ENCODE results near the gene ZNF488.
"Not testable (repeated sequence)": the region's sequence is repeated elsewhere in the genome, so short reads cannot be mapped to it uniquely, and the experiment has no call there.

Gene ZNF488, protein sequence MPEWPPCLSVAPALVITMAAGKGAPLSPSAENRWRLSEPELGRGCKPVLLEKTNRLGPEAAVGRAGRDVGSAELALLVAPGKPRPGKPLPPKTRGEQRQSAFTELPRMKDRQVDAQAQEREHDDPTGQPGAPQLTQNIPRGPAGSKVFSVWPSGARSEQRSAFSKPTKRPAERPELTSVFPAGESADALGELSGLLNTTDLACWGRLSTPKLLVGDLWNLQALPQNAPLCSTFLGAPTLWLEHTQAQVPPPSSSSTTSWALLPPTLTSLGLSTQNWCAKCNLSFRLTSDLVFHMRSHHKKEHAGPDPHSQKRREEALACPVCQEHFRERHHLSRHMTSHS

DNA sequence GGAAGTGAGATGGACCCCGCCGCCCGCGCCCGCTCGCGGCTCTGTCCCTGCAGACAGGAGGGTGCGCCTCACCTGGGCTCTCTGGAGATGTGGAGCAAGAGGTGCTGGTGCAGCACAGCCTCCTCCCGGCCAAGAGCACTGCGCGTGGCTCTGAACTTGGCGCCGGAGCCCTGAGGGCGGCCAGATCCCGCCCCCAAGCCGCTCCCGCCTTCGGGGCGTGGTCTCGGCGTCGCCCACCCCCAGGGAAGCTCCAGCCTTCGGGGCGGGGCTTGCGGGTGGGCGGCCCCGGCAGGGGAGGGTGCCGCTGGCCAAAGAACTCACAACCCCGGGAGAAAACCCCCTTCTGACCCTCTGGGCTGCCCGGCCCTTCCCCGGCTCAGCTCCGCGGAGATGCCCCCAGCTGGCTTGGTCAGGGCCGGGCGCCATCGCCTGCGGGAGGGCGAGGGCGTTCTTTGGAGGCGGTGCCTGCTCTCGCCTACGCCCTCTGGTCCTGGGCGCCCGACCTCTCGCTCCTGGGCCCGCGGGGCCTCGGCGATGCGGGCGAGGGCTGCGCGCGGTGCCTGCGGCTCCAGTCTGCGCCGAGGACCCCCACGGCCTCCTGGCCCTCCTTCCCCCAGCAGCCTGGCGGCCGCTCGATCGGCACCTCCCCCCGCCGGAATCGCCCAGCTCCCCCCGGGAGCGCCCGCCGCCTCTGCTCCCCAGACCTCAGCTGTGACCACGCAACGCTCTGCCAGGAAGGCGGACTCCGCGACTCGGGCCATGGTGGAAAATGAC lies at the start of gene ZNF488:
Gene ZNF488, minus strand, starts transcription at position 146 of the 774 bp plus-strand sequence. CDS start 15,464 bp downstream, outside the sequence.
- peak; percentile 92 for DNase-seq (ENCODE audit: low spot score)

DNA sequence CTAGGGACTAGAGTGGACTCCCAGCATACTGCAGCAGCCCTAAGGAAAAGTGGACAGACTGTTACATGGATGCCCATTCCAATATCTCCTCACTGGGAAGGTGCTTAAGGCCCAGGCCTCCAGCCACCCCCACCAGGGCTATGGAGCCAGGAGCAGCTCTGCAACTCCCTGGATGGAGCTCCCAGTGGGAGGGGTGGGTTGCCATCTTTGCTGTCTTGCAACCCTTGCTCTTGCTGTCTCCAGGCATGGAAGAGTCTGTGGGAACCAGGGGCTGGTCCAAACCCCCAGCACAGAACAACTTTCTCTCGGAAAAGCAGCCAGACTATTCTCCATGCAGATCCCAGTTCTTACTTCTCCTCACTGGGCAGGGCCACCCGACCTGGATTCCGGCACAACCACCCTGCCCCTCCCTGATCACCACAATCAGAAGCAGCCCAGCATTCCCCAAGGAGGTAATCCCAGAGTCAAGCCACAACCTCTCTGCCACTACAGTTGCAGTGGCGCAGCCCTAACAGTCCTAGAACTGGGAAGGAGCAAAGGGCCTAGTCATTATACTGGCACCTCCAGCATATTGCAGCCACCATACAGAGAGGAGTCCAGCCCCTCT lies 41.8 kb upstream of the ZNF488 start:
- no peak for DNase-seq (ENCODE audit: low spot score)

DNA sequence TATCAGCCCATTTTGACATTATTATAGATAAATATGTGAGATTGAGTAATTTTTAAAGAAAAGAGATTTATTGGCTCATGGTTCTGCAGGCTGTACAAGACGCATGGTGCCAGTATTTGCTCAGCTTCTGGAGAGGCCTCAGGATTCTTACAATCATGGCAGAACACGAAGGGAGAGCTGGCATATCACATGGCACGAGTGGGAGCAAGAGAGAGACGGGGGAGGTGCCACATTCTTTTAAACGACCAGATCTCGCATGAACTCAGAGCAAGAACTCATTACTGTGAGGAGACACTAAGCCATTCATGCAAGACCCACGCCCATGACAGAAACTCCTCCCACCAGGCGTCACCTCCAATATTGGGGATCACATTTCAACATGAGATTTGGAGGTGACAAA lies 40.1 kb upstream of the ZNF488 start:
- DNase-seq (ENCODE audit: low spot score) = no peak

DNA sequence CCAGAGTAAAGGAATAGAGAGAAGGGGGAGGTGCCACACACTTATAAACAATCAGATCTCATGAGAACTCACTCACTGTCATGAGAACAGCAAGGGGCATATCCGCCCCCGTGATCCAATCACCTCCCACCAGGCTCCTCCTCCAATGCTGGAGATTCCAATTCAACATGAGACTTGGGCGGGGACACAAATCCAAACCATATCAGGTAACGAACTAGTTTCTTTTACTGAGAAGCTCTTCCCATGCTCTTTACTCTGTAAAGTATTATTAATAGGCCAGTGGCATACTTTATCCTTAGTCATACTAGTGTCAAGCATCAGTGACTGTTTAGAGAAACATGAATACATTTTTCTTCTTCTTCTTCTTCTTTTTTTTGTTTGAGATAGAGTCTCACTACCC lies 39.4 kb upstream of the ZNF488 start:
- DNase-seq (ENCODE audit: low spot score) = no peak

DNA sequence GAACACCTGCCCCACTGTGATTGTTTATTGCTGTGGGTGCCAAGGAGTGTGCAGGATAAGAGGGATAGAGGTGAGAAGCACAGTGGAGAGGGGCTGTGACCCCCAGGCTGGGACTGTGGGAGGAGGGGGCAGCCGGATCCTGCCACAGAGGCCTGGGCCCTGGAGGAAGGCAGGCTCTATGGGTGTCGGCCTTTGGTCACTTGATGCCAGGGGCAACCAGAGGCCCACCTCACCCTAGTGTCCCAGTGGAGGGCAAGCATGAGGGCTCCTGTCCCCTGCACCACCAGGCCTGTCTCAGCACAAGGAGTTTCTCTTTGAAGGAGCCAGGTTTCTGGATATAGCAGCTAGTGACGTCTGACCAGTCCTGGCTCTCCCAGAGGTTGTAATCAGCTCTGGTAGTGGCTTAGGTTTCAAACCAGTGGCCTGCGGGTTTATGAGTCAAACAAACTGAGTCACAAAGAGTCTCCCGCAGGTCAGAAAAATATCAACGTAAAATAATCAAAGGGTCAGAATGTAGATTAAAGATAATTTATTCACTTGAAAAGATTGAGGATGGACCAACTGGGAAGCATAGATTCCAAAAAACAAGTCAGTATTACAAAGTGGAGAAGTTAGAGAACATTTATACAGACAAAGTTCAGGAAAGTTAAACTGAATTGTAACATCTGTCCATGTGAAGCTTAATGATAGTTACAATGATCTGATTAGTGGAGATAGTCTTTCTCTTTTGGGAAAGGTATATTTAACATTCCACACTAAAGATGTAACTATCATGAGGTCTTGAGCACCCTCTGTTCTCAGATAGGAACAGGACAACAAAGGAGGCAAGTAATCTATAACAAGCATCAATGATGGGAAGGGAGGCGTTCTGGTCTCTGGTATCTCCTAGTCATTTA lies 37.2 kb upstream of the ZNF488 start:
- no peak for DNase-seq (ENCODE audit: low spot score)

DNA sequence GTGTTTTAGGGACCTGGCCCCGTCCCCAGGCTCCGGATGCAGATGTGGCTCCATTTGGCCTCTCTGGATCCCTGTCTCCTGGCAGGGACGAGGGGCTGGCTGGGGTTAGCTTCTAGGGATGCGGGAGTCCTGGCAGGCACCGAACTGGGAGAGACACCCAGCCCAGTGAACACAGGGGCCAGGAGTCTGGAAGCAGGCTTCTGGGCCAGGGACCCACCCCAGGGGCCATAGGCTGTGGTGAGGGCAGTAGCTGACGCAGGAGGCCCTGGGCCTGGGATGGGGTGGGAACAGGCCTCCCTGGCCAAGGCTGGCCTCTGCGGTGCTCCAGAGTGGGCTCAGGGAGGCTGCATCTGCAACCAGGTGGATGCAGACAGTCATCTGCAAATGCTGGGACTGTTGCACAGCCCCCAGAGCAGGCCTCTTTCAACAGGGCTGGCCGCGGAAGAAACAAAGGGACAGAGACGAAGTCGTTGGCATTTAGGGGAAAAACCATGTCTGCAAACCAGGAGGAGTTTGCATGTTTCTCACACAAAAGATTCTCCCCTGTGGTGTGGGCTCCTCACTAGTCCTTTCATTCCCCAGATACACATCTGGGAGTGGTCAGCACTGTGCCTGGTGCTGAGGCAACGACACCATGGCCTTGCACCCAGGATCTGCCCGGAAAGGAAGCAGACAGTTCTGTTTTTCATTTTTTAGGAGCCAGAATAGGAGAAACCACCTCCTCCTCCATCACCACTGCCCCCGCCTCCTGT lies 36.4 kb upstream of the ZNF488 start:
- DNase-seq (ENCODE audit: low spot score) = no peak

DNA sequence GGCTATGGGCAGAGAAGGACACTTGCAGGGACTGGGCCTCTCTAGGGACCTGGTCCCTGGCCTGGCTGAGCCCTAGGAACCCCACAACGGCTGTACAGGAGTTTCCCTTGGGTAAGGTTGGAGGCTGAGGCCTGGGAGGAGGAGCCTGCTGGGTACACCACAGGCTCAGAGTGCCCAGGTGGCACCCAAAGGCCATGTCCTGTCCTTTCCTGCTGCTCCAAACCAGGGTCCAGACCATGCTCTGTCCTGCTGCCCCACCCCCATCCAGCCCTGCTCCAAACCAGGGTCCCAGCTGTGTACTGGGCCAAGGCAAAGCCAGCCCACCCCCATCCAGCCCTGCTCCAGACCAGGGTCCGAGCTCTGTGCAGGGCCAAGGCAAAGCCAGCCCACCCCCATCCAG lies 35.3 kb upstream of the ZNF488 start:
- DNase-seq (ENCODE audit: low spot score) = no peak

DNA sequence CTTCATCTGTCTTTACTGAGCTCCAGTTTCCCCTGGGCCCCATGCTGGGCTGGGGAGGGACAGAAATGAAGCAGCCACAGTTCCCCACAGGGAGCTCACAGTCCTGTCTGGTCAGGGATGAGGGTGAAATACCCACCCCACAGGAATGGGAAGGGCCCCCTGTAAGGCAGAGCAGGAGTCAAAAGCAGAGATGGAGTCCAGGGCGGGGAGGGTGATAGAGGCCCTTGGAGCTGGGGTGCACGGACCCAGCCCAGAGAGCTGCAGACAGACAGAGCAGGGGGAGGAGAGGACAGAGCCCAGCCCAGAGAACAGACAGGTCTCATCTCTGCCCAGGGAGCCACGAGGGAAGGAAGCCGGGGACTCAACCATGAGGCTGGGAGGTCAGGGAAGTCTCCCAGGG lies 34.9 kb upstream of the ZNF488 start:
- no peak for DNase-seq (ENCODE audit: low spot score)

DNA sequence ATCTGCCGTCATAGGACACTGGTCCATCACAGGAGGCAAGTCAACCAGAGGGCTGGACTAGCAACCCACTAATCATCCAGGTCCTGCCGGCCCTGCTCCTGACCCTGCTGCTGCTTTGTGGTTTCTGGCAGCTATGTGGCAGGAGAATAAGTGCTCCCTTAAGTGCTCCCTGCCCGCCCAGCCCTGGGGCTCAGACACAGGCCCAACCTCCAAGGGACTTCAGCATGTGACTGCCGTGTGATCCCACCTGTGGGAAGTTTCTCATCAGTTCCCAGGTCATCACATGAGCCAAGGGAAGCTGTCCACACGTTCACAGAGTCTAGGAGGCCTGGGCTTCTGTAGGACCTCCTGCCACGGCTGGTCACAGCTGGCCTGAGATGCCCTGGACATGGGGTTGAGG lies 34.2 kb upstream of the ZNF488 start:
- no peak for DNase-seq (ENCODE audit: low spot score)

DNA sequence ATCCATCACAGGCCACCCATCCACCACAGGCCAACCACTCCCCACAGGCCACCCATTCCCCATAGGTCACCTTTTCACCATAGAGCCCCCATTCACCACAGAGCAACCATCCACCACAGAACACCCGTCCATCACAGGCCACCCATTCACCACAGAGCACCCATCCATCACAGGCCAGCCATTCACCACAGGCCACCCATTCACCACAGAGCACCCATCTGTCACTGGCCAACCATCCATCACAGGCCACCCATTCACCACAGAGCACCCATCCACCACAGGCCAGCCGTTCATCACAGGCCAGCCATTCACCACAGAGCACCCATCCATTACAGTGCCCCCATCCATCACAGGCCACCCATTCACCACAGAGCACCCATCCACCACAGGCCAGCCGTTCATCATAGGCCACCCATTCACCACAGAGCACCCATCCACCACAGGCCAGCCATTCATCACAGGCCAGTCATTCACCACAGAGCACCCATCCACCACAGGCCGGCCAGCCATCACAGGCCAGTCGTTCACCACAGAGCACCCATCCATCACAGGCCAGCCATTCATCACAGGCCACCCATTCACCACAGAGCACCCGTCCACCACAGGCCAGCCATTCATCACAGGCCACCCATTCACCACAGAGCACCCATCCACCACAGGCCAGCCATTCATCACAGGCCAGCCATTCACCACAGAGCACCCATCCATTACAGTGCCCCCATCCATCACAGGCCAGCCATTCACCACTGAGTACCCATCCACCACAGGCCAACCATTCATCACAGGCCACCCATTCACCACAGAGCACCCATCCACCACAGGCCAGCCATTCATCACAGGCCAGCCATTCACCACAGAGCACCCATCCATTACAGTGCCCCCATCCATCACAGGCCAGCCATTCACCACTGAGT lies 32.5 kb upstream of the ZNF488 start:
- not testable (repeated sequence) for DNase-seq (ENCODE audit: low spot score)

DNA sequence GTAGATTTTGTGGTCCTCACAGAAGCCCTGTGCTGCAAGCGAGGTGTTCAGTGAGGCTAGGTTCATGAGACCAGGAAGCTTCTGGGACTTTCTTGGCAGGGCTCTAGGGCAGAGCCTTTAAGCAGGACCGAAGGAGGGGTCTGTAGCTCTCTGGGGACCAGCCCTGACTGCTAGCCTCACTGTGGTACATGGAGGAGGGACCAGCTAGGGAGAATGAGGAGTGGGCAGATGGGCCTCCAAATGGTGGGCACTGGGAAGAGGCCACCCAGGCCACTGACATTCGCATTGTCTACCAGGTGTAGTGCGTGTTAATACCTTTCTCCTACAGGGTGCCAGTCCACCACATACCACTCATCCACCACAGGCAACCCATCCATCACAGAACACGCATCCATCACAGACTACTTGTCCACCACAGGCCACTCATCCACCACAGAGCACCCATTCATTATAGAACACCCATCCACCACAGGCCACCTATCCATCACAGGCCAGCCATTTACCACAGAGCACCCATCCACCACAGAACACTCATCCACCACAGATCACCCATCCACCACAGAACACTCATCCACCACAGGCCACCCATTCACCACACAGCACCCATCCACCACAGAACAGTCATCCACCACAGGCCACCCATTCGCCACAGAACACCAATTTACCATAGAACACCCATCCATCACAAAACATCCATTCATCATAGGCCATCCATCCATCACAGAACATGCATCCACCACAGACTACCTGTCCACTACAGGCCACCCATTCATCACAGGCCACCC lies 31.6 kb upstream of the ZNF488 start:
- no peak for DNase-seq (ENCODE audit: low spot score)

DNA sequence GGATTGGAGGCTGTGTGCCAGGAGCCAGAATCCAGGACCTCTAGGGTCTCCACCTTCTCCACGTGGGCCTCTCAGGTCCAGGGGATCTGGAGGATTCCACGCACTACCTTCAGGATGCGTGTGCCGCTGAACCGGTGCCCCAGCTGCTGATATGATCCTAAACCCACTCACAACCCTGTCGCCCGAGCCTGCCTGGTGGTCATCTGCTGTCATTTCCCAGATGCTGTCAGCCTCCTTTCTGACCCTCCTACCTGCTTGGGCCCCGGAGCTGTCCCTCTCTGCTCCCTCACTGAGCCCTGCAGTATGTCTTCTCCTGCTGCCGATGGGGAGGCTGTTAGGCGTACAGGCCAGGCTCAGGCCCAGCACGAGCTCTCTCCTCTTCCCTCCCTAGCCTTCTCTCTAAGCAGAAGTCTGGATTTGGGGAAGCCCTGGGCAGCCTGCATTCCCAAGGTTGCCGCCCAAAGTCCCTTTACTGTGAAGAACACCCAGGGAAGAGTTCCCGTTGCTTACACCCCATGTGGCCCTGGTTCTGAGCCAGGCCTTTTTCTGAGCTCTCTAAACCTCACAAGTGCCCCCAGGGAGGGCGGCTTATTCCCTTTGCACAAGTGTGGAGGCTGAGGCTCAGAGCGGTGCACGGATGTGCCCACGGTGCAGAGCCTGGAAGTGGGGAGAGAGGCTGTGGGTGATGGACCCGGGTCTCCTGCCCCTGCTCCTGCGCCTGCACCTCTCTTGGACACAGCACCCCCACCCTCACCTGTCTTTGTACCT lies 30.8 kb upstream of the ZNF488 start:
- no peak for DNase-seq (ENCODE audit: low spot score)

DNA sequence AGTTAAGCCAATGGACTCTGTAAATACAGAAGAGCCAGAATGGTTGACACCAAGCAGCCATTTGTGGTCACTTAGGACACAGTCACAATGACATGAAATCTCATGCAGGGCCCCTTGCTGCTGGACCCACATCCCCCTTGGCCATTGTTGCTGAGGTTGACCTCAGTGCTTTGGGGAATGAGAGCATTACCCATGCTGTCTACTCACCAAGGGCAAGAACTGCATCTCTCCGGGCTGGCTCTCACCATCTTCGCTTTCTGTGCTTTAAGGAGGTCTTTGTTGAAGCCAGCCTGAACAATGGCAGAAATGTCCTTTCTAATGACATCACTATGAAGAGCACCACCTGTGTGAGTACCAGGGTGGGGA lies 30.1 kb upstream of the ZNF488 start:
- no peak for DNase-seq (ENCODE audit: low spot score)

DNA sequence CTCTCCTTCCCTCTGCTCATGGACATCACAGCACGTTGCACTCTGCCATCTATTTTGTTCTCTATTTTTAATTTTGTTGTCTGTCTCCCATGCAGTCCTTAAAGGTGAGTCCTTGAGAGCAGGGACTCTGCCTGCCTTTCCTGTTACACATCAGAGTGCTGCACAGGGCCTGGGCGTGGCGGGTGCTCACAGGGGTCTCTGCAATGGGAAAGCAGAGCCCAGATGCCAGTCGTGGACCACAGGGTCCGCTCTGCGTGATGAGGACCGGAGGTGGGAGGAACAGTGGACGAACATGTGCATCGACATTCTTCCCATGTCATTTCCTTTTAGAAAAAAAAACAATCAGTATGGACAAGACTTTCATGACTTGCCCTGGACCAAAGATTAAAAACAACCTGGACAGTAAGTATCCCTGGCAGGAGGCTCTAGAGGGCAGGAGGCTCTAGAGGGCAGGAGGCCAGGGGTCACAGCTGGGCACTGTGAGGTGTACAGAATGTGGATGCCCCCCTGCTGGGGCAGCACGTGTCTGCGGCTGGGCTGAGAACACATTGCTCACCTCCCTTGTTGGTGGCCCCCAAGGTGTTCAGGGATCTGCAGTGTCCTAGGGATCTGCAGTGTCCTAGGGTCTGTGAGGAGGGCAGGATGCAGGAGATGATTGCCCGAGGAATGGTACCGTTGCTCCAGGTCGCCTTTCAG lies 29.6 kb upstream of the ZNF488 start:
- DNase-seq (ENCODE audit: low spot score) = no peak

DNA sequence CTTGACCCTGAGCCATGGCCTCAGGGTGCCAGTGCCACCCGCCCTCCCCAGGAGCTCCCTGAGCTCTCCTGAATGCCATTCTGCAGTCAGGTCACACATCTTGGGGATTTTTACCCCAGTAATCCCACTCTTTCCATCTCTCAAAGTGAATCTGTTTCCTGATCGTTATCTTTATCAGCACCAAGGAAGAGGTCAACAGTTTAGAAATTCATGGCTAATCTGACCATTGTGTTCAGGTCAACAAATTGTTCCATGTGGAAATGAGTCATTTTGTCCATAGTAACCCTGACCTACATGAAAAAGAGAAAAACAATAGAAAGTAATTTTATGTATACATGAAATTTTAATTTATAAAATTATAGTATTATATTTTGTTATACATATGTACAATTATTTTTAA lies 28.8 kb upstream of the ZNF488 start:
- no peak for DNase-seq (ENCODE audit: low spot score)

DNA sequence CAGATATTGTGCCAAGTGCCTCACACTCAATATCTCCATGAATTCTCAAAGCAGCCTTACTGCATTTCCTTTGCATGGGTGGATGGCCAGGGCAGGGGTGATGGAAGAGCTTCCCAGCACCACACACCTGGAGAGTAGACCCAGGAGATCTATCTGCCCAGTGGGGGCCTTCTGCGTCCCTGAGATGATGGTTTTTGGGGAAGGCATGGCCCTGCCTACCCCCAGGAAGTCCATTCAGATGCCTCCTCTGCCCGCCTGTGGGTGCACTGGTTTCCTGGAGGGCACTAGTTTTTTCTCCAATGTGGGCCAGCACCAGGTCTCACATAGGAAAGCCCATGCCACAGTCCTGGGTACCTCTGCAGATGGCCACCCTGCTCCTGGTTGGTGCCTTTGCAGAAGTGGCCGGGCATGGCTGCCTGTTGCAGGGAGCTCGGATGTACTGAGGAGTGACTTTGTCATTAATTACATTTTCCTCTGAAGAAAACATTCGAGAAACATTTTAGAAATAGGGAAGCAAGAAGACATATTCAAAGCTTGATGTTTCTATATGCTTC lies 28.2 kb upstream of the ZNF488 start:
- no peak for DNase-seq (ENCODE audit: low spot score)

DNA sequence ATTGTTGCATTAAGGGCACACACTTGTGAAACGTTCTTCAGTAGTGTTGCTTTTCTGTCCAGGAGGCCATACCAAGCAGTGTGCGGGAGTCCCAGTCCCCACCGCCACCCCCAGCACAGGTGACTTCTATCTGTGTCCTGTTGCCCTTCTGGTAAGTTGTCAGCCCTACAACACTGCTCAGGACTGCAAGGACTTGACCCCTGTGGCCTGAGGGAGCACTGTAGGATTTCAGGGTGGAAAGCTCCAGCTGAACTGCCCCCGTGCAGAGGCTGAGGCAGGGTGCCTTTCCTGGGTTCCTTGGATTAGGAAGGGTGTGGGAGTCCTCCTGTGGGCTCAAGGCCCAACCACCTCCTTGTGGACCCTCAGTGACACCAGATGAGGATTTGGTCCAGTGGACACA lies 26.8 kb upstream of the ZNF488 start:
- no peak for DNase-seq (ENCODE audit: low spot score)

DNA sequence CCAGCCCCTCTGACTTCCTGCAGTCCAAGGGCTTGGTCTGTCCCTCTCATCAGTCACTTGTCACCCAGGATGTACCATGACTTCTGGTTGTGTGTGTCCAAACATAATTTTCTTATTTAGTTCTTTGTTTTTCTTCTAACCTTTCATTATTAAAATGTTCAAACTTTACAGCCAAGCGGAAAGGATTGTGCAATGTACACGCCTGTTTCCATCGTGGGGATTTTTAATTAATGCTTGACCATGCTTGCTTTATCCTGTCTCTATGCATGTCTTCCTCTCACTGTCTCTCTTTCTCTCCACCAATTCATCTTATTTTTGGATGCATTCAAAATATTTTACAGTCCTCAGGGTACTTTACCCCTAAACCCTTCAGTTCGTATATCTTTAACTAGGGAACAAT lies 26.2 kb upstream of the ZNF488 start:
- no peak for DNase-seq (ENCODE audit: low spot score)

All from germinal center (tissue), 1 donor.